GM18519 (cell line): Measurements from ENCODE around the gene CEP170B.
"Not testable (repeated sequence)": the region's sequence is repeated elsewhere in the genome, so short reads cannot be mapped to it uniquely, and the experiment has no call there.

Experiments
- ATAC-seq: cut with Tn5 transposase; IDR thresholded peaks from one replicate; pipeline ENCODE4 v1.9.1; 2021; ENCODE audit warnings: mild to moderate bottlenecking, moderate library complexity; ENCODE audit not compliant: unreplicated experiment, low FRiP score

Gene CEP170B

DNA sequence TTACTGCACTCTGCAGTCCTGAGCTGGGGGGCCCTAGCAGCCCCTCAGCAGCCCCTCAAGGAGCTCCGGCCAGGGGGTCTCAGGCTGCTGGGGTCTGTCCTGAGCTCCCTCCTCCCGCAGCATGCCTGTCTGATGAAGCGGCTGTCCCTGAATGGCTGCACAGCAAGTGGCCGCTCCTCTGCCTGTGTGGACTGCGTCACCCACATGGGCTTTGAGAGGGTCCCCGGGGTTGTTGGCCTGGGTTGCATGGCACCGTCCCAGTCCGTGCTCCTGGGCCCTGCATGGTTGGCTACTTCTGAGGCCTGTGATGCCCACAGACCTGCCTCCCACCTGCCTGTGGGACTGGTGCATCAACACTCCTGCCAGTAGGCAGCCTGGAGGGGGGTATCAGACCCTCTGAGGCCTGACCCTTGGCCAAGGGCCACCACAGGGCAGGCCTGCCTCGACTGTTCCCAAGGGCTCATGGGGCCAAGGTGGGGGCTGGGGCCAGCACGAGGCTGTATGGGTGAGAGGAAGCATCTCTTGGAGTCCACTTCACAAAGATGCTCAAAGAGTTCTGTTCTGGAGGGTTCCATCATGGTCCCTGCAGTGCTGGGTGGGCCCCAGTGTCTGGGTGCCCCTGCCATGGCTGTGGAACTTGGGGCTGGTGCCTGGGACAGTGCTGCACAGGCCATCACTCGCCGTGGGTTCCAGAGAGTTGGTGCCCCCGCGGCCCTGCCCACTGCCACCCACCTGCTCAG lies 12.2 kb downstream of the CEP170B start:
- no peak for ATAC-seq

DNA sequence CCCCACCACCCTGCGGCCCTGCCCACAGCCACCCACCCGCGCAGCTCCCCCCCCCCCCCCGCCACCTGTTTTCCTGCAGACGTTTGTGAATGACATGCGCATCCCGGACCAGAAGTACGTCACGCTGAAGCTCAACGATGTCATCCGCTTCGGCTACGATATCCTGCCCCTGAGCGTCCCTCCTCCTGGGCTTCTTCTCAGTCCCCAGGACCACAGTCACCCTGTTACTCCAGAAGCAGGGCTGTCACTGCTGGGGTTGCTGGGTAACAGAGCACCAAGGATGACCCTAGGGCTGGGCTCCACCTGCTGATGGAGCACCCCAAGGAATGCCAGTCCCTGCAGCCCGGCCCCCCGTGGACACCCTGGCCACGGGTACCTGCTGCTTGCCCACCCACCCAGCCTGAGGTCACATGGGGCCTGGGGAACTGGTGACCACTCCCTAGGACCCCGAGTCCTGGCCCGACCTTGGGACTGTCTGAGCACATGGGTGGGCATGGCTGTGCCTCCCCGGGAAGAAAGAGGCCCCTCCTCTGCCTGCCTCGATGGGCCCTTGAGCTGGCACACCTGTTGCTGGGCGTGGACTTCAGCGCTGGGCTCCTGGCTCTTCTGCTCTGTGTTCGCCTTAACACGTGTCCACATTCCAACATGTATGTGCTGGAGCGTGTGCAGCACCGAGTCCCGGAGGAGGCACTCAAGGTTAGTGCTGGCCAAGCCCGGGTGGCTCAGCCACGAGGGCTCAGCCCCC lies 12.9 kb downstream of the CEP170B start:
- ATAC-seq, result no peak

DNA sequence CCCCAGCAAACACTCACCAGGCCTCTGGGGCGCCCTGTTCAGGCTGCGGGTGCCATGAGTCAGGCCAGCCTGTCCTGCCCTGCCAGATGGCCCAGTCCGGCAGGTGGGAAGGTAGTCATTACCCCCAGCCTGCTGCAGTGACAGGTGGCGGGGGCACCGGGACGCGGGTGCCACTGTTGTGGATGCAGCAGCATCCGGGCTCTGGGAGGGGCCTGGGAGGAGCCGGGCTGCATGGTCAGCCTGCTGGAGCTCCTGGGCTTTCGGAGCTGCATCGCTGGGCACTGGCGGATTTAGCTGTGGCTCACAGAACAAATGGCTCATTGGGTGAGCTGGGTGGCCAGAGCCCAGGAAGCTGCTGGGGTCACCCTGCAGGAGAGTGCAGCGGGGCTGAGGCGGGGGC lies 13.5 kb downstream of the CEP170B start:
- no peak for ATAC-seq

- ATAC-seq, result no peak
Observed at GRCh38 chr14:104879201-104879982, 14.3 kb downstream of the CEP170B start.

GRCh38 chr14:104879983-104880565 lies 15.0 kb downstream of the CEP170B start:
- ATAC-seq, result no peak

GRCh38 chr14:104880584-104881210 lies 15.6 kb downstream of the CEP170B start:
- no peak for ATAC-seq

GRCh38 chr14:104881369-104881979 lies 16.4 kb downstream of the CEP170B start:
- ATAC-seq, result no peak

GRCh38 chr14:104882325-104882973 lies 17.4 kb downstream of the CEP170B start:
- no peak for ATAC-seq

- no peak for ATAC-seq
Observed at GRCh38 chr14:104882991-104883660, 18.1 kb downstream of the CEP170B start.

GRCh38 chr14:104883681-104884361 lies 18.8 kb downstream of the CEP170B start:
- no peak for ATAC-seq

DNA sequence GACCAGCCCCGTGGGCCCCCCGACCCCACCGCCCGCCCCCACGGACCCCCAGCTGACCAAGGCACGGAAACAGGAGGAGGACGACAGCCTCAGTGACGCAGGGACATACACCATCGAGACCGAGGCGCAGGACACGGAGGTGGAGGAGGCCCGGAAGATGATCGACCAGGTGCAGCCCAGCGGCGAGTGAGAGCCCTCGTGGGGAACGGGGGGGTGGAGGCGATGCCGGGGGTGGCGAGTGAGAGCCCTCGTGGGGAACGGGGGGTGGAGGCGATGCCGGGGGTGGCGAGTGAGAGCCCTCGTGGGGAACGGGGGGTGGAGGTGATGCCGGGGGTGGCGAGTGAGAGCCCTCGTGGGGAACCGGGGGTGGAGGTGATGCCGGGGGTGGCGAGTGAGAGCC lies 19.3 kb downstream of the CEP170B start:
- ATAC-seq, result not testable (repeated sequence)

DNA sequence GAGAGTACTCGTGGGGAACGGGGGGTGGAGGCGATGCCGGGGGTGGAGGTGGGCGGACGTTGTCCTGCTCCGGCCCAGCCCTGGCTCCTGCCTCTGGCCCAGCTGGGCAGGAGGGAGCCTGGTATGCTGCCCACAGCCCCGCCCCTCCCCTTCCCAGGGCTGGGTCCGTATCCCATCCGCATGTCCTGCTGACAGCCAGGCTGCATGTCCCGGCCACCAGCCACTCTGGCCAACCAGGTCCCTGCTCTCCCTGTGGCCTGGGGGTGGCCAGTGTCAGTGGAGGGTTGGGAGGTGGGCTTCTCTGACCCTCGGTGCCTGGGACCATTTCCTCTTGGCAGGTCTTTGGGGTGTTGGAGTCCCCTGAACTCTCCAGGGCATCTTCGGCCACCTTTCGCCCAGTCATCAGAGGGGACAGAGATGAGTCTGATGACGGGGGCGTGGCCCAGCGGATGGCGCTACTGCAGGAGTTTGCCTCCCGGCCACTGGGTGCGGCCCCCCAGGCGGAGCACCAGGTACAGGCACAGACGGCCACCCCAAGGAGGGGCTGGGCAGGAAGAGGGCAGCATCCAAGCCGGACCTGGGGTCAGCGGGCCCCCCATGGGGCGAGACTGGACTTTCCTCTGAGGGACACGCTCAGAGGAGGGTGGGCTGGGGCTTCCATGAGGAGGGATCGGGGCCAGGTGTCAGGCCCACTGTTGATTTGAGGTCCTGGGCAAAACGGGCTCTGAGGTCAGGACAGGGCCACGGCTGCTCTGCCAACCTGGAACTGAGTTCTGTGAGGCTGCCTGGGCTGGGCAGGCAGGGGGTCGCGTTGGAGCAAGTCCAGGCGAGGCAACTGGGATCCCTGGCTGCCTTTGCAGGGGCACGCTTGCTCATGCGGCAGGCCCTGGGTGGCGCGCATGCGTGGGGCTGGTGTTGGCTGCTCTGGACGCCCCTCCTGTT lies 20.2 kb downstream of the CEP170B start:
- no peak for ATAC-seq

- no peak for ATAC-seq
Observed at GRCh38 chr14:104885973-104886689, 21.1 kb downstream of the CEP170B start.

DNA sequence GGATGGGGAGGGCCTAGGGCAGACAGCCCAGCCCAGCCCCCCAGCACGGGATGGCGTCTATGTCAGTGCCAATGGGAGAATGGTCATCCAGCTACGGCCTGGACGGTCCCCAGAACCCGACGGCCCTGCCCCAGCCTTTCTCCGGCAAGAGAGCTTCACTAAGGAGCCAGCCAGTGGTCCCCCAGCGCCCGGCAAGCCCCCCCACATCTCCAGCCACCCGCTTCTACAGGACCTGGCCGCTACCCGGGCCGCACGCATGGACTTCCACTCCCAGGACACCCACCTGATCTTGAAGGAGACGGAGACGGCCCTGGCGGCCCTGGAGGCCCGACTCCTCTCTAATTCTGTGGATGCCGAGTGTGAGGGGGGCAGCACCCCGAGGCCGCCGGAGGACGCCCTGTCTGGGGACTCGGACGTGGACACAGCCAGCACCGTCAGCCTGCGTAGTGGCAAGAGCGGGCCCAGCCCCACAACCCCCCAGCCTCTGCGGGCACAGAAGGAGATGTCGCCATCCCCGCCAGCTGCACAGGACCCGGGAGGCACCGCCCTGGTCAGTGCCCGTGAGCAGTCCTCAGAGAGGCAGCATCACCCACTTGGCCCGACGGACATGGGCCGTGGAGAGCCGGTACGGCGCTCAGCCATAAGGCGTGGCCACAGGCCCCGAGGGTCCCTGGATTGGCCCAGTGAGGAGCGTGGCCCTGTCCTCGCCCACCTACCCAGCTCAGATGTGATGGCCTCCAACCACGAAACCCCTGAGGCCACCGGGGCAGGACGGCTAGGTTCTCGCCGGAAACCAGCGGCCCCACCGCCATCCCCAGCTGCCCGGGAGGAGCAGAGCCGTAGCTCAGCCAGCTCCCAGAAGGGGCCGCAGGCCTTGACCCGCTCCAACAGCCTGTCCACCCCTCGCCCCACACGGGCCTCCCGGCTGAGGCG lies 21.9 kb downstream of the CEP170B start:
- no peak for ATAC-seq

GRCh38 chr14:104887623-104888488 lies 22.8 kb downstream of the CEP170B start:
- ATAC-seq, result no peak
